ENCODE data around the gene HSP90AA1.

DNA sequence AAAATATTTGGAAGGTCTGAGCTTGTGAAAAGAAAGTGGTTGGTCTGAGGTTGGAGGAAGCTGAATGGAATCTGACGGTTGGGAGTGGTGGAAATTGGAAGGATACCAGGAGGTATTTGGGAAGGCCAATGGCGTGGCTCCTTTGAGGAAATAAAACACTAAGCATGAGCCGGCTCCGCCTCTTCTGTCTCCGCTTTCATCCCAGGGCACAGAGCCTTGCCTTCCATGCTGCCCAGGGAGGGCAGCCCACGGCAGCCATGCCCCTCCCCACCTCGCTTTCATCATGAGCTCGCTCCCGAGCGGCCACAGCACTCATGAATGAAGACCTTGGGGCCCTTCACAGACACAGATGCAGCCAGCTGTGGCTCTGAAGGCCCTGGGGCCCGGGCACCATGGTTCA, 36.2 kb downstream of the HSP90AA1 start:
- TF ChIP-seq POLR2A (IDR thresholded peaks at IDR 0.05) (no peak), POLR2AphosphoS5 (IDR thresholded peaks at IDR 0.05) (no peak)
- TF ChIP-seq, protein P1, sequence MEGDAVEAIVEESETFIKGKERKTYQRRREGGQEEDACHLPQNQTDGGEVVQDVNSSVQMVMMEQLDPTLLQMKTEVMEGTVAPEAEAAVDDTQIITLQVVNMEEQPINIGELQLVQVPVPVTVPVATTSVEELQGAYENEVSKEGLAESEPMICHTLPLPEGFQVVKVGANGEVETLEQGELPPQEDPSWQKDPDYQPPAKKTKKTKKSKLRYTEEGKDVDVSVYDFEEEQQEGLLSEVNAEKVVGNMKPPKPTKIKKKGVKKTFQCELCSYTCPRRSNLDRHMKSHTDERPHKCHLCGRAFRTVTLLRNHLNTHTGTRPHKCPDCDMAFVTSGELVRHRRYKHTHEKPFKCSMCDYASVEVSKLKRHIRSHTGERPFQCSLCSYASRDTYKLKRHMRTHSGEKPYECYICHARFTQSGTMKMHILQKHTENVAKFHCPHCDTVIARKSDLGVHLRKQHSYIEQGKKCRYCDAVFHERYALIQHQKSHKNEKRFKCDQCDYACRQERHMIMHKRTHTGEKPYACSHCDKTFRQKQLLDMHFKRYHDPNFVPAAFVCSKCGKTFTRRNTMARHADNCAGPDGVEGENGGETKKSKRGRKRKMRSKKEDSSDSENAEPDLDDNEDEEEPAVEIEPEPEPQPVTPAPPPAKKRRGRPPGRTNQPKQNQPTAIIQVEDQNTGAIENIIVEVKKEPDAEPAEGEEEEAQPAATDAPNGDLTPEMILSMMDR (IDR thresholded peaks at IDR 0.05), result no peak
